ENCODE data around the gene TUBA8. TPM values are rescaled to one million over a fixed set of nuclear protein-coding genes. Genes with fewer than 3 reads are reported as not detected.
"Not testable (repeated sequence)": the region's sequence is repeated elsewhere in the genome, so short reads cannot be mapped to it uniquely, and the experiment has no call there.

Gene TUBA8
- total RNA-seq, 2 donors from 2014 or later, result 0.94 to 2.9 TPM

GRCh38 chr22:18114495-18114894 is 3.9 kb downstream of the TUBA8 start:
- peaks cover 29% of the 10 kb centered on the region for H3K27me3 Mint-ChIP-seq (ENCODE audit: low read depth)
- H3K9me3 Mint-ChIP-seq, result no peaks in the 10 kb centered on the region
- DNase-seq (no peak), ATAC-seq (replicated peaks in 1 of 2) (no peak)
- no peak overlapping the region for H3K27ac Mint-ChIP-seq
- H3K4me3 Mint-ChIP-seq, result no peak overlapping the region
- no peaks in the 10 kb centered on the region for H3K36me3 Mint-ChIP-seq (ENCODE audit: insufficient read depth in 2 of 2)
- peaks cover 34% of the 10 kb centered on the region for H3K4me1 Mint-ChIP-seq (ENCODE audit: low read depth)

- H3K36me3 Mint-ChIP-seq (ENCODE audit: insufficient read depth in 2 of 2), result no peaks in the 10 kb centered on the region
- H3K27ac Mint-ChIP-seq, result no peak overlapping the region
- no peak for DNase-seq
- no peak for ATAC-seq (replicated peaks in 1 of 2)
- H3K9me3 Mint-ChIP-seq, result no peaks in the 10 kb centered on the region
- H3K4me3 Mint-ChIP-seq, result no peak overlapping the region
- peaks cover 23% of the 10 kb centered on the region for H3K27me3 Mint-ChIP-seq (ENCODE audit: low read depth)
- peaks cover 34% of the 10 kb centered on the region for H3K4me1 Mint-ChIP-seq (ENCODE audit: low read depth)
Measured at GRCh38 chr22:18114976-18115652, 4.5 kb downstream of the TUBA8 start.

DNA sequence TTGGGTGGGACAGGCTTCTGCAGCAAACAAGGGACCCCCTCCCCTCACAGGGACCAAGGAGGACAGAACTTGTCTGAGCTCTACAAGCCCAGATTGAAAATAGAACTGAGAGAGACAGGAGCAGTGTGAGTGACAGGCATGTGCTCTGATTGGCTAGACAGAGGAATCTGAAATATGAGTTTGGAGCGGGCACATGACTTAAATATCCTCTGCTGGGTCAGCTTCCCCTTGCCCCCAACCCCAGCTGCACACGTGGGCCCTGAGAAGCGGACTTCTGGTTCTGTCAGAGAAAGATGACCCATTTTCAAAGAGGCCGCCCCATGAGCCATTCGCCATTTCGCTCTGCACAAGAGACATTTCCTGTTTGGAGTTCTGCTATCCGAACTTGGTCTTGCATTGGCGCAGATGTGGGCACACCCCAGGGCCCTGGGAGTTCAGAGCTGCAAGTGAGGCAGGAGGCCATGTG is 5.3 kb downstream of the TUBA8 start:
- ATAC-seq (replicated peaks in 1 of 2), result no peak
- Mint-ChIP-seq H3K27me3 (ENCODE audit: low read depth) (peaks cover 17% of the 10 kb centered on the region), H3K36me3 (ENCODE audit: insufficient read depth in 2 of 2) (no peaks in the 10 kb centered on the region), H3K4me3 (no peak overlapping the region), H3K27ac (no peak overlapping the region), H3K9me3 (no peaks in the 10 kb centered on the region), H3K4me1 (ENCODE audit: low read depth) (peaks cover 30% of the 10 kb centered on the region)
- DNase-seq, result no peak

- no peak for DNase-seq
- peaks cover 26% of the 10 kb centered on the region for H3K4me1 Mint-ChIP-seq (ENCODE audit: low read depth)
Measured at GRCh38 chr22:18116634-18117033, 6.0 kb downstream of the TUBA8 start.

GRCh38 chr22:18118345-18118915 is 7.8 kb downstream of the TUBA8 start:
- ATAC-seq (replicated peaks in 1 of 2) (no peak), DNase-seq (no peak)
- Mint-ChIP-seq H3K27me3 (ENCODE audit: low read depth) (peaks cover 10% of the 10 kb centered on the region), H3K9me3 (no peaks in the 10 kb centered on the region), H3K4me1 (ENCODE audit: low read depth) (peaks cover 26% of the 10 kb centered on the region), H3K27ac (no peak overlapping the region), H3K36me3 (ENCODE audit: insufficient read depth in 2 of 2) (no peaks in the 10 kb centered on the region), H3K4me3 (no peak overlapping the region)

More at GRCh38 chr22:18116634-18117033, 6.0 kb downstream of the TUBA8 start:
- Mint-ChIP-seq H3K27ac (no peak overlapping the region), H3K36me3 (ENCODE audit: insufficient read depth in 2 of 2) (no peaks in the 10 kb centered on the region), H3K4me3 (no peak overlapping the region), H3K9me3 (no peaks in the 10 kb centered on the region), H3K27me3 (ENCODE audit: low read depth) (peaks cover 11% of the 10 kb centered on the region)
- no peak for ATAC-seq (replicated peaks in 1 of 2)

DNA sequence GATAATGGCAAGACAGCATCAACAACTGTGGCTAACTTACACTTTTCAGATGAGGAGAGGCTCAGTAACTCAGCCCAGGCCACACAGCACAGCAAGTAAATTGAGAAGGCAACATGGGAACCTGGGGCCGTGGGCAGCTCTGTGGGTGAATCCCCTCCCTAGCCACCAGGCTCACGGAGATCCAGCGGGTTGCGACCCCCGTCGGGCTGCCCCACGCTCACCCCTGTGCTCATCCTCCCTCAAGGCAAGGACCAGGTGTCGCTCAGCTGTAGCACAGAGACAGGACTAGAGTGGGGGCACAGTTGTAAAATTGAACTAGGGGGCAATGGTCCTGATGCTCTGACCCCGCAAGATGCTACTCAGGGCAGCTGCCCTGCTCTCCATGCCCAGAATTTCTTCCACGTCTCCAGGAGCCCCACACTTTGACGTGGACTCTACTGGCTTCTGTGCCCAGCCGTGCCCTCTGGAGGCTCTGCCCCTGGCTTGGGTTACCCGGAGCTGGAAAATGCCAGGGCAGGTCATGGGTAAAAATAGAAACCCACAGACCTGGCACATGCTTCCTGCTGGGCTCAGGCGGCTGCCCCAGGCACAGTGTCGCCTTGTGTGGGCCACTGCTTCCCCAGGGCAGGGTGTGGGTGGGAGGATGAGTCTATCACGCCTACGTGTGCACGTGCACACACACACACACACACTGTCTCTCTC is 9.0 kb downstream of the TUBA8 start:
- DNase-seq (no peak), ATAC-seq (replicated peaks in 1 of 2) (no peak)
- H3K36me3 Mint-ChIP-seq (ENCODE audit: insufficient read depth in 2 of 2), result no peaks in the 10 kb centered on the region
- no peak overlapping the region for H3K27ac Mint-ChIP-seq
- no peaks in the 10 kb centered on the region for H3K9me3 Mint-ChIP-seq
- no peaks in the 10 kb centered on the region for H3K27me3 Mint-ChIP-seq (ENCODE audit: low read depth)
- no peak overlapping the region for H3K4me3 Mint-ChIP-seq
- H3K4me1 Mint-ChIP-seq (ENCODE audit: low read depth), result peaks cover 15% of the 10 kb centered on the region

DNA sequence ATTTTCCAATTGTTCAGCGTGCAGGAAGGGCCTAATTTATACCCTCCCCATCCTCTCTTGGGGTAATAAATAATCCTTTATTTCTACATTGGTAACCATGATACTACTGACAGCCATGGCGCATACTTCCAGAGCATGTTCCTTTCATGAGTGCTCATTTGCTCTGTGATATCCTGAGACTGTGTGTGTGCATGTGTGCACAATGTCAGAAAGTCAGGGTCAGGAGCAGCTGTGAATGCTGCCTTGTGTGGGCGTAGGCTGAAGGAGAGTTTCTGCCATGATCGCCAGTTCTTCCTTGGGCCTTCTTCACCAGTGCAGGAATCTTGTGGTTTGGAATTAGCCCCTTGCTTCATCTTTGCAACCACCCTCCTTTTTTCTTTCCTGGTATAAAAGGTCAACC is 10.2 kb downstream of the TUBA8 start:
- ATAC-seq (replicated peaks in 1 of 2) (no peak), DNase-seq (no peak)
- no peak overlapping the region for H3K27ac Mint-ChIP-seq
- H3K36me3 Mint-ChIP-seq (ENCODE audit: insufficient read depth in 2 of 2), result no peaks in the 10 kb centered on the region
- H3K27me3 Mint-ChIP-seq (ENCODE audit: low read depth), result no peaks in the 10 kb centered on the region
- H3K9me3 Mint-ChIP-seq, result no peaks in the 10 kb centered on the region
- H3K4me3 Mint-ChIP-seq, result no peak overlapping the region
- H3K4me1 Mint-ChIP-seq (ENCODE audit: low read depth), result peaks cover 15% of the 10 kb centered on the region

GRCh38 chr22:18121506-18121905 is 10.9 kb downstream of the TUBA8 start:
- Mint-ChIP-seq H3K27ac (no peak overlapping the region), H3K9me3 (no peaks in the 10 kb centered on the region)
- ATAC-seq (replicated peaks in 1 of 2), result no peak

GRCh38 chr22:18121954-18122554 is 11.4 kb downstream of the TUBA8 start:
- Mint-ChIP-seq H3K9me3 (no peaks in the 10 kb centered on the region), H3K27ac (no peak overlapping the region), H3K4me3 (no peak overlapping the region), H3K27me3 (ENCODE audit: low read depth) (no peaks in the 10 kb centered on the region), H3K36me3 (ENCODE audit: insufficient read depth in 2 of 2) (peaks cover 0 to 1% of the 10 kb centered on the region in 2 donors), H3K4me1 (ENCODE audit: low read depth) (peaks cover 15% of the 10 kb centered on the region)
- no peak for ATAC-seq (replicated peaks in 1 of 2)
- no peak for DNase-seq

More at GRCh38 chr22:18121506-18121905, 10.9 kb downstream of the TUBA8 start:
- no peak for DNase-seq
- no peaks in the 10 kb centered on the region for H3K36me3 Mint-ChIP-seq (ENCODE audit: insufficient read depth in 2 of 2)
- no peaks in the 10 kb centered on the region for H3K27me3 Mint-ChIP-seq (ENCODE audit: low read depth)
- H3K4me3 Mint-ChIP-seq, result no peak overlapping the region
- peaks cover 15% of the 10 kb centered on the region for H3K4me1 Mint-ChIP-seq (ENCODE audit: low read depth)

DNA sequence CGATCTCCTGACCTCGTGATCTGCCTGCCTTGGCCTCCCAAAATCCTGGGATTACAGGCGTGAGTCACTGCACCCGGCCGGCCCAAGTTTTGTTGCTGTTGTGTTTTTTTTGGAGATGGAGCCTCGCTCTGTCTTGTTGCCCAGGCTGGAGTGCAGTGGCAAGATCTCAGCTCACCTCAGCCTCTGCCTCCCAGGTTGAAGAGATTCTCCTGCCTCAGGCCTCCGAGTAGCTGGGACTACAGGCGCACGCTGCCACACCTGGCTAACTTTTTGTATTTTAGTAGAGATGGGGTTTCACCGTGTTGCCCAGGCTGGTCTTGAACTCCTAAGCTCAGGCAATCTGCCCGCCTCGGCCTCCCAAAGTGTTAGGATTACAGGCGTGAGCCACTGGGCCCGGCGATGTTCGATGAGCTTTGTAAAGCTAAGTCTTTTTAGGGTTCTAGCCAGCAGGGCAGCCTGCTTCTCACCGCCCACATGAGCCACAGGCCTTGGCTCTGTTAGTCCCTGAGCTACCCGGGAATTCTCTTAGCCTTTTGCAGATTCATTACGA is 12.9 kb downstream of the TUBA8 start:
- not testable (repeated sequence) for ATAC-seq (replicated peaks in 1 of 2); H3K9me3 Mint-ChIP-seq; DNase-seq; H3K27me3 Mint-ChIP-seq (ENCODE audit: low read depth); H3K4me3 Mint-ChIP-seq; H3K36me3 Mint-ChIP-seq (ENCODE audit: insufficient read depth in 2 of 2); H3K27ac Mint-ChIP-seq
- H3K4me1 Mint-ChIP-seq (ENCODE audit: low read depth), result peaks cover 15% of the 10 kb centered on the region

DNA sequence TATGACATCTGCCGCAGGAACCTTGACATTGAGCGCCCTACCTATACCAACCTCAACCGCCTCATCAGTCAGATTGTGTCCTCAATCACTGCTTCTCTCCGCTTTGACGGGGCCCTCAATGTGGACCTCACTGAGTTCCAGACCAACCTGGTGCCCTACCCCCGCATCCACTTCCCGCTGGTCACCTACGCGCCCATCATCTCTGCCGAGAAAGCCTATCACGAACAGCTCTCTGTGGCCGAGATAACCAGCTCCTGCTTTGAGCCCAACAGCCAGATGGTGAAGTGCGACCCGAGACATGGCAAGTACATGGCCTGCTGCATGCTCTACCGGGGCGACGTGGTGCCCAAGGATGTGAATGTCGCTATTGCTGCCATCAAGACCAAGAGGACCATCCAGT is 16.0 kb downstream of the TUBA8 start:
- Mint-ChIP-seq H3K4me3 (no peak overlapping the region), H3K36me3 (ENCODE audit: insufficient read depth in 2 of 2) (peaks cover 0 to 1% of the 10 kb centered on the region in 2 donors), H3K4me1 (ENCODE audit: low read depth) (no peaks in the 10 kb centered on the region), H3K9me3 (no peaks in the 10 kb centered on the region), H3K27ac (no peak overlapping the region), H3K27me3 (ENCODE audit: low read depth) (no peaks in the 10 kb centered on the region)
- no peak for DNase-seq
- ATAC-seq (replicated peaks in 1 of 2), result no peak

GRCh38 chr22:18130018-18130417 is 19.4 kb downstream of the TUBA8 start:
- no peak for DNase-seq
- H3K27ac Mint-ChIP-seq, result no peak overlapping the region
- ATAC-seq (replicated peaks in 1 of 2), result no peak
- H3K4me3 Mint-ChIP-seq, result no peak overlapping the region
- no peaks in the 10 kb centered on the region for H3K4me1 Mint-ChIP-seq (ENCODE audit: low read depth)
- no peaks in the 10 kb centered on the region for H3K27me3 Mint-ChIP-seq (ENCODE audit: low read depth)
- no peaks in the 10 kb centered on the region for H3K9me3 Mint-ChIP-seq
- H3K36me3 Mint-ChIP-seq (ENCODE audit: insufficient read depth in 2 of 2), result peaks cover 0 to 1% of the 10 kb centered on the region in 2 donors

All from activated T-cell treated with anti-CD3 and anti-CD28 coated beads, Interleukin-2, amount 50 U/mL, for 72 hours (primary cell).